GM12878 (cell line): Measurements from ENCODE around the gene THAP6. TPM values are rescaled to one million over a fixed set of nuclear protein-coding genes. Genes with fewer than 3 reads are reported as not detected.
"Not testable (repeated sequence)": the region's sequence is repeated elsewhere in the genome, so short reads cannot be mapped to it uniquely, and the experiment has no call there.

Experiments
- ATAC-seq: fragments of 200-7000 bp; cut with Tn5 transposase; 3 replicates; pipeline ENCODE4 v1.9.1; 2020; ENCODE audit warnings: mild to moderate bottlenecking, moderate library complexity
- BruUV-seq: library from RNA; stranded (reverse); fragments of 400-500 nt; replicated peaks from 2 replicates; lab custom pipeline; 2021; lab: Mats Ljungman, UMichigan
- CTCF ChIA-PET: fragments of 300-600 bp; sonication (Branson Sonifier 250); formaldehyde crosslinking; extraction: SDS; loops from one replicate; lab custom pipeline; 2021; ENCODE audit warnings: inconsistent platforms; lab: Yijun Ruan, JAX
- POLR2A ChIA-PET: fragments of 350-600 bp; formaldehyde crosslinking; extraction: SDS; loops from one replicate; lab custom pipeline; 2021; ENCODE audit warnings: inconsistent platforms; lab: Charles Lee
- RAD21 ChIA-PET: fragments of 300-600 bp; sonication (Branson Sonifier 250); formaldehyde crosslinking; loops from one replicate; lab custom pipeline; 2023; ENCODE audit warnings: antibody characterized with exemption; ENCODE audit not compliant: unreplicated experiment; lab: Charles Lee
- SMC1A ChIA-PET: fragments of 300-600 bp; sonication (Branson Sonifier 250); formaldehyde crosslinking; loops from one replicate; lab custom pipeline; 2023; ENCODE audit not compliant: unreplicated experiment, uncharacterized antibody; lab: Charles Lee
- DNase-seq: peaks from one replicate; pipeline ENCODE4 v3.0.0-alpha.2; 2011; ENCODE audit warnings: low read depth, low spot score
- FAIRE-seq: peaks from 3 replicates; lab custom pipeline; 2011; peaks lifted over from hg19 to GRCh38; lab: Jason Lieb, UNC
- H2AFZ ChIP-seq: 2 replicates; pipeline ENCODE4 v1.6.0; 2011; ENCODE audit warnings: low read depth, low read length, control low read depth; ENCODE audit not compliant: control insufficient read depth
- H3K27ac ChIP-seq: 2 replicates; pipeline ENCODE4 v1.5.1; 2011; ENCODE audit warnings: control low read depth; ENCODE audit not compliant: control insufficient read depth, insufficient read depth
- H3K27me3 ChIP-seq, 2 experiments: replicated peaks in 1 of 2; 2 replicates each; pipeline versions ENCODE4 v1.6.0 to v1.6.1; 2011; ENCODE audit warnings: low read length in 1 of 2; ENCODE audit not compliant: control insufficient read depth in 2 of 2, insufficient read depth in 2 of 2
- H3K36me3 ChIP-seq, 2 experiments: 2 replicates each; pipeline ENCODE4 v1.5.1; 2011; ENCODE audit warnings: low read length in 1 of 2; ENCODE audit not compliant: control insufficient read depth in 2 of 2, insufficient read depth in 2 of 2
- H3K4me1 ChIP-seq: 2 replicates; pipeline ENCODE4 v1.6.1; 2011; ENCODE audit warnings: mild to moderate bottlenecking, low read length, moderate library complexity, mixed read lengths; ENCODE audit not compliant: control insufficient read depth, insufficient read depth
- H3K4me2 ChIP-seq: 2 replicates; pipeline ENCODE4 v1.6.0; 2011; ENCODE audit warnings: control low read depth; ENCODE audit not compliant: control insufficient read depth, insufficient read depth
- H3K4me3 ChIP-seq: fragments of 200-600 bp; sonication (generic); 2 replicates; pipeline ENCODE4 v1.5.1; 2016
- H3K79me2 ChIP-seq: 2 replicates; pipeline ENCODE4 v1.6.0; 2011; ENCODE audit warnings: low read length; ENCODE audit not compliant: control insufficient read depth, insufficient read depth
- H3K9ac ChIP-seq: 2 replicates; pipeline ENCODE4 v1.8.0; 2011; ENCODE audit warnings: low read length, control low read depth, mixed read lengths; ENCODE audit not compliant: control insufficient read depth, insufficient read depth
- H3K9me3 ChIP-seq: replicated peaks from 3 replicates; pipeline ENCODE4 v1.5.1; 2011; ENCODE audit warnings: mild to moderate bottlenecking, low read length; ENCODE audit not compliant: control insufficient read depth, insufficient read depth
- H4K20me1 ChIP-seq: 2 replicates; pipeline ENCODE4 v1.6.0; 2011; ENCODE audit not compliant: control insufficient read depth, insufficient read depth
- ASH2L ChIP-seq: fragments of 300-600, 200-600 bp; sonication (generic); IDR thresholded peaks from 2 replicates; pipeline ENCODE4 v1.6.1; 2017; ENCODE audit warnings: low read depth, mild to moderate bottlenecking, borderline replicate concordance
- CBX5 ChIP-seq: sonication (generic); IDR thresholded peaks from 2 replicates; pipeline ENCODE4 v1.6.1; 2016; ENCODE audit warnings: low read depth, moderate library complexity, mild to moderate bottlenecking, inconsistent platforms
- CREB1 ChIP-seq: IDR thresholded peaks from 2 replicates; pipeline ENCODE4 v1.6.1; 2012; ENCODE audit warnings: low read depth, mild to moderate bottlenecking, inconsistent platforms
- CTCF ChIP-seq, 3 experiments: IDR thresholded peaks in 2 of 3; conservative IDR thresholded peaks in 1 of 3; 2 replicates each; pipeline ENCODE4 v1.5.1; 2011; ENCODE audit warnings: low read depth in 3 of 3, low read length in 3 of 3, mild to moderate bottlenecking in 3 of 3, control low read depth in 2 of 3, moderate library complexity in 2 of 3, inconsistent platforms in 1 of 3, mixed read lengths in 1 of 3; ENCODE audit not compliant: control insufficient read depth in 2 of 3, insufficient read depth in 1 of 3; ENCODE audit errors: extremely low read depth in 1 of 3
- KDM1A ChIP-seq: fragments of 200-600 bp; sonication (generic); IDR thresholded peaks from 2 replicates; pipeline ENCODE4 v1.6.1; 2016; ENCODE audit warnings: borderline replicate concordance
- MEF2A ChIP-seq: IDR thresholded peaks from 2 replicates; pipeline ENCODE4 v1.6.1; 2011; ENCODE audit warnings: low read depth, mild to moderate bottlenecking, low read length, moderate library complexity; ENCODE audit not compliant: insufficient read depth
- MEF2B ChIP-seq: fragments of 450-650 bp; IDR thresholded peaks from 2 replicates; pipeline ENCODE4 v1.6.1; 2018; ENCODE audit warnings: mild to moderate bottlenecking, moderate library complexity; ENCODE audit not compliant: partially characterized antibody, poor library complexity, severe bottlenecking
- MTA2 ChIP-seq: fragments of 450-650 bp; IDR thresholded peaks from 2 replicates; pipeline ENCODE4 v1.6.1; 2016; ENCODE audit warnings: low read depth, mild to moderate bottlenecking, moderate library complexity
- RAD21 ChIP-seq: IDR thresholded peaks from 2 replicates; pipeline ENCODE4 v1.6.1; 2011; ENCODE audit warnings: mild to moderate bottlenecking, low read depth, low read length, moderate library complexity; ENCODE audit not compliant: insufficient read depth
- RELB ChIP-seq: fragments of 450-650 bp; IDR thresholded peaks from 2 replicates; pipeline ENCODE4 v1.6.1; 2017; ENCODE audit warnings: low read depth, mild to moderate bottlenecking, moderate library complexity
- SUPT20H ChIP-seq: IDR thresholded peaks from 2 replicates; pipeline ENCODE4 v1.6.1; 2011; ENCODE audit warnings: low read depth, mild to moderate bottlenecking, low read length, moderate library complexity, borderline replicate concordance; ENCODE audit not compliant: control insufficient read depth
- TCF7 ChIP-seq: IDR thresholded peaks from 2 replicates; pipeline ENCODE4 v1.6.1; 2014; ENCODE audit warnings: antibody characterized with exemption, borderline replicate concordance
- YY1 ChIP-seq: IDR thresholded peaks from 2 replicates; pipeline ENCODE4 v1.6.1; 2011; ENCODE audit warnings: low read depth, mild to moderate bottlenecking, low read length
- WGBS: methylation state at CpG from one replicate; pipeline ENCODE4 v1.1.6; 2016; ENCODE audit warnings: low lambda C conversion rate; ENCODE audit not compliant: insufficient replicate concordance, insufficient coverage; ENCODE audit errors: missing lambda C conversion rate; 5-methylcytosine and 5-hydroxymethylcytosine counted together
- in situ Hi-C: fragments of 300-500 bp; cut with MboI; formaldehyde crosslinking; loops from 9 replicates; pipeline ENCODE4 v1.14.3; 2018; ENCODE audit warnings: mixed read lengths
- intact Hi-C: fragments of 100-400 bp; cut with micrococcal nuclease; formaldehyde crosslinking; loops from one replicate; pipeline ENCODE4 v1.14.2; 2022; ENCODE audit not compliant: unreplicated experiment
- polyA plus RNA-seq, 11 experiments: library from polyadenylated mRNA; depleted of rRNA in 4 of 11; unstranded in 6 of 11; stranded (reverse) in 5 of 11; fragments of >200 nt; fragmentation: Nextera tagmentation in 4 of 11; fragmentation: Illumina TruSeq in 1 of 11; extraction: Ambion mirVana in 4 of 11; extraction: Trizol in 1 of 11; gene quantifications; 1 replicate in 1 of 11; 2 replicates in 10 of 11; pipeline versions ENCODE4 v1.2.1 to v1.2.3, GENCODE V29; 2011 to 2016; ENCODE audit warnings: inconsistent platforms in 2 of 11, missing spikeins in 2 of 11, low read depth in 1 of 11
- total RNA-seq, 4 experiments: library from RNA; depleted of rRNA in 3 of 4; stranded (reverse); fragments of >200 nt in 3 of 4; fragmentation: Illumina TruSeq in 1 of 4; extraction: Trizol in 1 of 4; gene quantifications; 2 replicates each; pipeline versions ENCODE4 v1.2.1 to v1.2.3, GENCODE V29; 2013 to 2021

Gene THAP6
- total and polyA plus RNA-seq, 10 of the 15 experiments (the other 5 are each of a cell fraction or from before 2014, with no cell fraction given) = 8.9 to 21.9 (median 12.8) TPM

- no peak for TF ChIP-seq CREB1
- no peak for TF ChIP-seq KDM1A
- TF ChIP-seq CTCF (IDR thresholded peaks at IDR 0.05 in 2 of 3, conservative IDR thresholded peaks at IDR 0.05 in 1 of 3; ENCODE audit: control insufficient read depth in 2 of 3, extremely low read depth in 1 of 3, insufficient read depth in 1 of 3, low read depth in 3 of 3, low read length in 3 of 3) = no peak
- no peak for TF ChIP-seq MEF2A
- TF ChIP-seq CBX5 = no peak
- TF ChIP-seq YY1 = no peak
- TF ChIP-seq RELB = no peak
- no peak for TF ChIP-seq ASH2L
- TF ChIP-seq TCF7 = no peak
- TF ChIP-seq SUPT20H = no peak
- TF ChIP-seq RAD21 = no peak
- no peak for TF ChIP-seq MTA2
- no peak for TF ChIP-seq MEF2B
- CTCF ChIA-PET = no interaction called here
- DNase-seq (no peak), FAIRE-seq (no peak), ATAC-seq (no peak)
- no TSS peak for BruUV-seq
- in situ Hi-C loops (no loop called here), intact Hi-C loops (no loop called here)
- H2AFZ ChIP-seq = no peak overlapping the region
- no peaks in the 10 kb centered on the region for H4K20me1 ChIP-seq
- POLR2A ChIA-PET = no interaction called here
- RAD21 ChIA-PET = no interaction called here
- no peak overlapping the region for H3K4me3 ChIP-seq
- no peaks in the 10 kb centered on the region; the same call in 2 of the 3 replicates for H3K9me3 ChIP-seq
- SMC1A ChIA-PET = no interaction called here
- no peaks in the 10 kb centered on the region for H3K27me3 ChIP-seq
- no peak overlapping the region for H3K27ac ChIP-seq
- H3K4me1 ChIP-seq = no peaks in the 10 kb centered on the region
- WGBS = 96% methylated on average over 2 of the region's 2 CpGs
- H3K36me3 ChIP-seq = peaks cover 0 to 14% of the 10 kb centered on the region in 2 experiments; a peak in 2 of 4 replicates
- H3K9ac ChIP-seq = no peak overlapping the region
- H3K4me2 ChIP-seq = no peak overlapping the region
- no peaks in the 10 kb centered on the region for H3K79me2 ChIP-seq
These were observed 16.5 kb downstream of the THAP6 start for GRCh38 chr4:75530556-75531322.

GRCh38 chr4:75531536-75532143 is 17.4 kb downstream of the THAP6 start:
- H3K79me2 ChIP-seq, in situ Hi-C loops, POLR2A ChIA-PET, H4K20me1 ChIP-seq, H3K27ac ChIP-seq, H3K4me2 ChIP-seq, intact Hi-C loops, H3K4me3 ChIP-seq, H3K36me3 ChIP-seq, ATAC-seq, FAIRE-seq, H3K4me1 ChIP-seq, H3K27me3 ChIP-seq, RAD21 ChIA-PET, DNase-seq, BruUV-seq, H3K9ac ChIP-seq, H3K9me3 ChIP-seq, H2AFZ ChIP-seq, CTCF ChIA-PET: not testable (repeated sequence)
- WGBS = 96% methylated on average over 6 of the region's 7 CpGs
- SMC1A ChIA-PET = interaction anchor here (1.0 kb wide), 1 partner anchor 10 kb away, joined by 3 read pairs; no protein-coding TSS in a partner anchor
